Smooth muscle cell (in vitro differentiated cells): ENCODE measurements around the gene CYP19A1. TPM values are rescaled to one million over a fixed set of nuclear protein-coding genes. Genes with fewer than 3 reads are reported as not detected.

Source experiments
- DNase-seq: peaks from one replicate; lab custom pipeline; 2025; ENCODE audit not compliant: unreplicated experiment; lab: John Stamatoyannopoulos, UW
- H2AFZ ChIP-seq: fragments of 200-600 bp; sonication (generic); 2 replicates; pipeline ENCODE4 v1.6.0; 2016; ENCODE audit warnings: antibody characterized with exemption, low read depth, mild to moderate bottlenecking
- H3F3A ChIP-seq: fragments of 200-600 bp; sonication (generic); 2 replicates; pipeline ENCODE4 v1.6.0; 2017; ENCODE audit warnings: antibody characterized with exemption, low read depth
- H3K27ac ChIP-seq: fragments of 200-600 bp; sonication (generic); 2 replicates; pipeline ENCODE4 v1.5.1; 2016; ENCODE audit warnings: low read depth, mild to moderate bottlenecking
- H3K27me3 ChIP-seq: fragments of 200-600 bp; sonication (generic); 2 replicates; pipeline ENCODE4 v1.6.1; 2016; ENCODE audit warnings: low read depth, mild to moderate bottlenecking
- H3K36me3 ChIP-seq: fragments of 200-600 bp; sonication (generic); 2 replicates; pipeline ENCODE4 v1.5.1; 2016; ENCODE audit warnings: low read depth
- H3K4me1 ChIP-seq: fragments of 200-600 bp; sonication (generic); 2 replicates; pipeline ENCODE4 v1.5.1; 2016; ENCODE audit warnings: low read depth
- H3K4me2 ChIP-seq: fragments of 200-600 bp; sonication (generic); 2 replicates; pipeline ENCODE4 v1.6.0; 2016; ENCODE audit warnings: mild to moderate bottlenecking
- H3K4me3 ChIP-seq: fragments of 200-600 bp; sonication (generic); 2 replicates; pipeline ENCODE4 v1.5.1; 2016; ENCODE audit warnings: mild to moderate bottlenecking
- H3K79me2 ChIP-seq: fragments of 200-600 bp; sonication (generic); 2 replicates; pipeline ENCODE4 v1.6.0; 2016; ENCODE audit warnings: low read depth, mild to moderate bottlenecking
- H3K9ac ChIP-seq: fragments of 200-600 bp; sonication (generic); 2 replicates; pipeline ENCODE4 v1.6.0; 2016; ENCODE audit warnings: low read depth
- H3K9me3 ChIP-seq: fragments of 200-600 bp; sonication (generic); replicated peaks from 2 replicates; pipeline ENCODE4 v1.5.1; 2016; ENCODE audit warnings: low read depth
- H4K20me1 ChIP-seq: fragments of 200-600 bp; sonication (generic); 2 replicates; pipeline ENCODE4 v1.6.0; 2016; ENCODE audit warnings: low read depth
- CTCF ChIP-seq: fragments of 200-600 bp; sonication (generic); IDR thresholded peaks from 2 replicates; pipeline ENCODE4 v1.5.1; 2017; ENCODE audit warnings: borderline replicate concordance, mild to moderate bottlenecking, antibody characterized with exemption; ENCODE audit not compliant: insufficient read depth, poor library complexity, severe bottlenecking
- WGBS: methylation state at CpG from one replicate; pipeline ENCODE4 v1.1.7; 2016; ENCODE audit warnings: low lambda C conversion rate; 5-methylcytosine and 5-hydroxymethylcytosine counted together
- polyA plus RNA-seq: library from polyadenylated mRNA; unstranded; fragments of >200 nt; fragmentation: Nextera tagmentation; extraction: Ambion mirVana; gene quantifications from 2 replicates; pipeline ENCODE4 v1.2.1, GENCODE V29; 2016
- total RNA-seq: library from RNA; depleted of rRNA; stranded (reverse); fragments of >200 nt; gene quantifications from 2 replicates; pipeline ENCODE4 v1.2.3, GENCODE V29; 2014

CYP19A1 gene
- total and polyA plus RNA-seq, 2 experiments from 2014 or later, result not detected

GRCh38 chr15:51303462-51303980 is 34.9 kb downstream of the CYP19A1 start:
- Histone ChIP-seq H3K9ac (no peak overlapping the region), H3K27me3 (no peaks in the 10 kb centered on the region), H3F3A (no peaks in the 10 kb centered on the region), H3K79me2 (no peaks in the 10 kb centered on the region), H3K4me1 (no peaks in the 10 kb centered on the region), H3K36me3 (no peaks in the 10 kb centered on the region), H3K4me3 (no peak overlapping the region), H2AFZ (no peak overlapping the region), H3K4me2 (no peak overlapping the region), H3K9me3 (no peaks in the 10 kb centered on the region), H3K27ac (no peak overlapping the region), H4K20me1 (no peaks in the 10 kb centered on the region)
- TF ChIP-seq CTCF, result no peak
- WGBS, result 90% methylated on average over 2 of the region's 2 CpGs
- DNase-seq, result no peak

- no peaks in the 10 kb centered on the region for H3K27me3 ChIP-seq
- no peaks in the 10 kb centered on the region for H4K20me1 ChIP-seq
- H3K4me2 ChIP-seq, result no peak overlapping the region
- WGBS, result 68% methylated on average over 6 of the region's 6 CpGs
- H2AFZ ChIP-seq, result no peak overlapping the region
- no peaks in the 10 kb centered on the region for H3K36me3 ChIP-seq
- no peak overlapping the region for H3K9ac ChIP-seq
- H3K9me3 ChIP-seq, result no peaks in the 10 kb centered on the region
- DNase-seq, result no peak
- H3F3A ChIP-seq, result no peaks in the 10 kb centered on the region
- H3K4me1 ChIP-seq, result no peaks in the 10 kb centered on the region
- TF ChIP-seq CTCF, result no peak
- H3K4me3 ChIP-seq, result no peak overlapping the region
- H3K79me2 ChIP-seq, result no peaks in the 10 kb centered on the region
- H3K27ac ChIP-seq, result no peak overlapping the region
Measured at GRCh38 chr15:51302480-51302879, 35.9 kb downstream of the CYP19A1 start.

GRCh38 chr15:51299187-51300015 is 39.0 kb downstream of the CYP19A1 start:
- no peaks in the 10 kb centered on the region for H3K9me3 ChIP-seq
- no peak for TF ChIP-seq CTCF
- no peak overlapping the region for H3K27ac ChIP-seq
- DNase-seq, result no peak
- H3K9ac ChIP-seq, result no peak overlapping the region
- 98% methylated on average over 5 of the region's 5 CpGs for WGBS
- no peaks in the 10 kb centered on the region for H3F3A ChIP-seq
- no peak overlapping the region for H2AFZ ChIP-seq
- no peaks in the 10 kb centered on the region for H3K27me3 ChIP-seq
- H3K36me3 ChIP-seq, result no peaks in the 10 kb centered on the region
- no peaks in the 10 kb centered on the region for H4K20me1 ChIP-seq
- no peak overlapping the region for H3K4me3 ChIP-seq
- H3K79me2 ChIP-seq, result no peaks in the 10 kb centered on the region
- no peak overlapping the region for H3K4me2 ChIP-seq
- H3K4me1 ChIP-seq, result no peaks in the 10 kb centered on the region
